KG1 (cell line): ENCODE measurements around the gene TMC2.

Source experiments
- DNase-seq: peaks from one replicate; lab custom pipeline; 2025; lab: John Stamatoyannopoulos, UW

The TMC2 gene

DNA sequence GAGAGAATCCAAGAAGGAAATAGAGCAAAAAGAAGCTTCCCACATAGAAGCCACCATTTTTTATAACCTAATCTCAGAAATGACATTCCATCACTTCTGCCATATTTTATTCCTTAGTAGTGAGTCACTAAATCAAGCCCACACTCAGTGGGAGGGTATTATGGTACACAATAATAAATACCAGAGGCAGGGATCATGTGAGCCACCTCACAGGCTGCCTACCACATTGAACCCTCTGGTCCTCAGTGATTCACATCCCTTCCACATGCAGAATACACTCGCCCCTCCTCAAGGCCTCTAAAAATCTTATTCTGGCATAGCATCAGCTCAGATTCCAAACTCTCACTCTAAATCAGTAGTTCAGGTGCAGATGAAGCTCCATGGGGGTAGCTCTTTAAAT is 49.4 kb downstream of the TMC2 start:
- DNase-seq: no peak

DNA sequence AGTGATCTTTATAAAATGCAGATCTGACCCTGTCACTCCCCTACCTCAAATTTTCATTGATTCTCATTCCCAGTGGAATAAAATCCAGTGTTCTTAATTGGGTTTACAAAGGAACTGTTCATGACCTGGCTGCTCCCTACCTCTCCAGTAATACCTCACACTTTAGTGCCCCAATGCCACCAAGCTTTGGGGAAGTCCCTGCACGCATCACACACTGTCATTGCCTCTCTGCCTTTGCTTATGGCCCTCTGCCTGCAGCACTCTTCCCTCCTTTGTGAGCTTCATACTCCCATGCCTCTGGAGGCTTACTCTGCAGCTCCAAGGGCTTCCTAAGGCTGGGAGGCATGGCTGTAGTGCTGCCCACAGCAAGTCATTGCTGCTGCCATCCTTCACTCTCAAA is 57.4 kb downstream of the TMC2 start:
- DNase-seq: no peak

DNA sequence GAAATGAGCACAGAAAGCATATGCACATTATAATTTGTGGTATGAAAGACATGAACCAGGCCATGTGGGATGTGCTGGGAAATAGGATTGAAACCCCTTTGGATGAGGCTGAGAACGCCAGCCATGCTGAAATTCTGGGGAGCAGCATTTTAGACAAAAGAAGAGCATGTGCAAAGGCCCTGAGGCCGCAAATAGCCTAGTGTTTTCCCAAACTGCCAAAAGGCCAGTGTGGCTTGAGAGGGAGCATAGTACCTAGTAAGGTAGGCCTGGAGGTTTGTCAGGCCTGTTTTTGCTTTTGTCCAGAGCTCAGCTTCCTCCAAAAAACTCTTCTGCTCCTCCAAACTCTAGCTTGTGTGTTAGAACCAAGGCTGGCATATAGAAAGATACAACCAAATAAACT is 58.7 kb downstream of the TMC2 start:
- no peak for DNase-seq

DNA sequence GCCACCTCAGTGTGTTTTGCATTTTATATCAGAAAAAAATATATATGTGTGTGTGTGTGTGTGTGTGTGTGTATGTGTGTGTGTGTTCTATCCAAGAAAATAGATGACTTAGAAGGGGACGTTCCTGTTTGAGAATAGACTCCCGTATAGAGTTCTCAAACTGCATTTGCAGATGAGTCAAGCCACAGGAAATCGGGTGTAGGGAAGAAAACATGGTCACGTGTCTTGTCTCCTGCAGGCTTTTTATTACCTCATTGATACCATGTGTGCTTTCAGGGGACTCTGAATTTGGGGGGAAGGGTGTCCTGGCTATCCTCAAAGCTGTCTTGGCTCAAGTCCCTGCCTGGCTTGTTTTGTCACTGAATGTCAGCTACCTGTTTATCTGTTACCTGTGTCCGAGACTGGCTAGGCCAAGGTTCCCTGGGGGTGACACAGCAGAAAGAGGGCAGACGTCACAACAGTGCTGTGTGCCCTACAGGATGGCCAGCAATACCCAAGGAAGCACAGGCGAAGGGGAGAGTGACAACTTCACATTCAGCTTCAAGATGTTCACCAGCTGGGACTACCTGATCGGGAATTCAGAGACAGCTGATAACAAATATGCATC is 60.4 kb downstream of the TMC2 start:
- DNase-seq: no peak

DNA sequence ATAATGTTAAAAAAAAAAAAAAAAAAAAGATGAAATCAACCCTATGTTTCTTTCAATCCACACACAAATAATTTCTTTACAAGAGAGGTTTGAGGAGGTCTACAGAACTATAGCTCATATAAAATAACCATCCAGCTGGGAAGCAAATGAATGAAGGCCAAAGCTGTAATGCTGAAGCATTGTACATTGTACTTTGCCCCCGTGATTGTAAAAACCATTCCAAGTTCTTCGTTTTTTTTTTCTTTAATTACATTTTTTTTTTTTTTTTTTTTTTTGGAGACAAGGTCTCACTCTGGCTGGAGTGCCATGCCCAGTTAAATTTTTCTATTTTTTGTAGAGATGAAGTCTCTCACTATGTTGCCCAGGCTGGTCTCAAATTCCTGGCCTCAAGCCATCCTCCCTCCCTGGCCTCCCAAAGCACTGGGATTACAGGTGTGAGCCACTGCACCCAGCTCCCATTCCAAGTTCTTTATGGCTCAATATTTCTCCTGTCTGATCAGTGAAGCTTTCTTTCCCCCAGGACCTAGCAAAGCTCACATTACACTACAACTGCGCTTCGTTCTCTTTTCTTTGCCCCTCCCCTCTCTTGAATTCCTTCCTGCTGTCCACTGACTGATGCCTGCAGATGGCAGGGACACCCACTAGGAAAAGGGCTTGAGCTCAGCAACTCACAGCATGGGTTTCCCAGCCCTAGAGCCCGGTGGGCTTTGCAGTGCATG is 63.1 kb downstream of the TMC2 start:
- DNase-seq: no peak

DNA sequence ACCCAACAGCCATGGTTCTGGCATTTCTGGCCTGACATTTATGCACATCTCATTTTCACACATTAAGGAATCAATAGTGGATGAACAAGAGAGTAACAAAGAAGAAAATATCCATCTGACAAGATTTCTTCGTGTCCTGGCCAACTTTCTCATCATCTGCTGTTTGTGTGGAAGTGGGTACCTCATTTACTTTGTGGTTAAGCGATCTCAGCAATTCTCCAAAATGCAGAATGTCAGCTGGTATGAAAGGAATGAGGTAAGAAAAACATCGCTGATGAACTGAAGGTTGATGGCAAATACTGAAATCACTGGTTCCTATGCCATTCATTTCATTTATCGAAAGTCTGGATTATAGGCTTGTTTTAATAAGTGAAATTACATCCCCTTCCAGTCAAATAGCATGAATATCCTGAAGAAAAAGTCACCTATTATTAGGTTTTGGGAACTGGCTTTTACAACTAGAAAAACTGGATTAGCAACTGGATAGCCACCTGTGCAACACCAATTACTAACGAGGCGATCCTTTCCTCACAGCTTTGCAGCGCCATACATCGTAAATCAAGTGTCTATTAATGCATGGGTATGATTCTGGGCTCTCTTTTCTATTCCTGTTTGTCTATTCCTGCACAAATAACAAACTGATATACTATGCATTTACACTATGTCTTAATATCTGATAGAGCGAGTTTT is 65.8 kb downstream of the TMC2 start:
- no peak for DNase-seq

DNA sequence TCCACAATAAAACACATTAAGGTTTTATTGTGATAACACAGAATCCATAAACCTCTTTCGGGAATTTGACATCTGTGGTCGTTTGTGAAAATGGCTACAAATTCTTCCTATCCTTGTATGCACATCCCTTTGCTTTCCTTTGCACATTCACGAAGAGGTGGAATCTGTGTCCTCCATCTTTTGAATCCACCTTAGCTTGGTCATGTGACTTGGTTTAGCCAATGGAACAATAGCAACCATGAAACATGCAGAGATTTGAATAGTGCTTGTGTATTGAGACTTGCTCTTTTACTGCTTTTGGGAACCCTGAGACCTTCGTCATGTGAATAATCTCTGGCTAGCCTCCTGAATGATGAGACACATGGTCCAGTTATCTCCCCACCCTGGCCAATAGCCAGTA is 66.4 kb downstream of the TMC2 start:
- DNase-seq: no peak

DNA sequence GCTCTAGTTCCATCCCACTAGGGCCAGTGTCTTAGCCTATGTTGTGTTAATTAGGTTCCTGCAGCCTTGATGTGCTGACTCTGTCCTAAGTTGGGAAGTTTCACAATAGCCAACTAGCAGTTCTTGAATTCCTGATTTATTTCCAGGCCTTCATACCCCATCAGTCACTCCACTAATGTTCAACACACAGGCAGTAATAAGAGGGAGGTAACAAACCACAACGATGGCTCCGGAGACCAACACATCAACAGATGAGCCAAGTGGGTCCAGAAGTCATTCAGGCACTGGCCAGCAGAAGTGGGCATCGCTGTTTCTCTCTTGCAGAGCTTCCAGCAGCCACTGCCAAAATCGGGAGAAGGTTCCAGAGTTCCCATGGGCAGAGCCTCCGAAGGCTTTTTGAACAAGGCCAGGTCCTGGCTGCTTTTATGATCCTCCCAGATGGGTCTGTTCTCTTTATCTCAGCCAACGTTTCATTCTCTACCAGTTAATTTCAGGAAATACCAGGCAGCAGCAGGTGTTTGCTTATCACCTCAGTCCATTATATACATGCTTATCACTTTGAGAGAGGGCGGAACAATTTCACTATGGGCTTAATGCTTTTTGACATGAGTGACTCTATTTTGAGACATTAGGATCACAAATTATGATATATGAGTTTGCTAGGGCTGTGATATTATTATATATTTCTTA is 67.6 kb downstream of the TMC2 start:
- no peak for DNase-seq

DNA sequence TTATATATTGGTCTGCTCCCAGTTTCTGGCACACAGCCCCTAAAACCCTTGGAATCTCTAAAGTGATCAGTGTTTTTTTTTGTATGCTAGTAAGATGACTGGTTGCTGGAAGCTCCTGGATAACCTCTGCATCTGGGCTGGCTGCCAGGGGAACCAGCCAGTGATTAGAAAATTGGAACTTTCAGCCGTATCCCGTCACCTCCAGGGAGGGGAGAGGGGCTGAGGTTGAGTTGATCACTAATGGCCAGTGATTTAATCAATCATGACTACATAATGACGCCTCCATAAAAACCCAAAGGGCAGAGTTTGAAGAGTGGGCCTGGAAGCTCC is 68.1 kb downstream of the TMC2 start:
- no peak for DNase-seq

DNA sequence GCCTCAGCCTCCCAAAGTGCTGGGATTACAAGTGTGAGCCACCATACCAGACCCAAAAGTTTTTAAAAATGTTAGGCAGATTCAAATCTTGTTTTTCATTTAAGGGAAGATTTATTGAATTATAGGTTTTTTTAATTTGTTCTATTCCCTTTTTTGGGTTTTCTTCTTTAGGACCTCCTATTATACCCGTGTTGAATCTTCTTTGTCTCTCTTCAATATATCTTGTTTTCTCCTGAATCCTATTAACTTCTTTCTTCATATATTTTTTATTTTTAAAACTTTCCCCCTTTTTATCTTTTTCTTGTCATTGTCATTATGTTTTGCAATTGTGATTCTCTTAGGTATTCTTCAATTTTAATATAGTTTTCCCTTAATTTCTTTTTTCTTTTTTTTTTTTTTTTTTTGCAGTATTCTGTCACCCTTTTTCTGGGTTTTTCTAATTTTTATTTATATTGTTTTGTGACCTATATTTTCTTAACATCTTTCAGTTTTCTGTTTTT is 70.2 kb downstream of the TMC2 start:
- DNase-seq: no peak

DNA sequence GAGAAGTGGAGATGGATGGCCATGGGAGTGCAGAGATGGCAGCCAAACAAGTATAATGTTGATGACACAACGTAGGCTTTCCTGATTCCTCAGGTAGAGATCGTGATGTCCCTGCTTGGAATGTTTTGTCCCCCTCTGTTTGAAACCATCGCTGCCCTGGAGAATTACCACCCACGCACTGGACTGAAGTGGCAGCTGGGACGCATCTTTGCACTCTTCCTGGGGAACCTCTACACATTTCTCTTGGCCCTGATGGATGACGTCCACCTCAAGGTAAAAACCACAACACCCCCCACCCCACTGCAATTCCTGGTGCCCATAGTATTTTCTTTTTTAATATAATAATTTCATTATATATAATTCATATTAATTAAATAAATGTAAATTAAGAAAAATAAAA is 74.0 kb downstream of the TMC2 start:
- no peak for DNase-seq

DNA sequence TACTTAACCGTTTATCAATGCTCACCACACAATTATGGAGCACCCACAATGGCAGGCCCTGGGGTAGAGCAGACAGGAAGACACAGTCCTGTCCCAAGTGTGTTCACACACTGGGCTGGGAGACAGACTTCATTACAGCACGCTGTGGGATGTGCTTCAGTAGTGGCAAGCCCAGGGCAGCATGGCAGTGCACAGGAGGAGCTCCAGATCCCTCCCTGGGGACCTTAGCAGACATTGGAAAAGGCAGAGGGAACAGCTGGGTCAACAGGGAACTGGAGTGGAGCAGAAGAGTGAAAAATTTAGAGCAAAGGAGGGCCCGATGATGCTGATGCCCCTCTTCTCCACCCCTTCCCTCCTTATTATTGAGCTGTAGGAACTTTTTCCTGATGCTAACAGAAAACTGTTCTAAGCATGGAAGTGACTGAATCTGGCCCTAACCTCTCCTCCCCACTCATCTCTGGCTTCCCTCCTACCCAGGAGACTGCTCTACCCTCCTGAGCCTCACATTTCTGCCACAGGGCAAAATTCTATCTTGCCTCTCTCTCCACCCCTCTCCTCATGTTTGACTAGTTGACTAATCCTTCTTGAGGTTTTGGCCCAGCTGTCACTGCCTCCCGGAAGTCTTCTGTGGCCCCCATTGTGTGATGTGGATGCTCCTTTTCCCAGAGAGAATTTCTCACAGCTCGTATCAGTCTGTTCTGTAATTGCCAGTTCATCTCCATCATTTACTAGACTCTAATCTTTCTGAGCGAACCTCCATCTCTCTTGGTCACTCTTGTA is 74.8 kb downstream of the TMC2 start:
- DNase-seq: no peak

DNA sequence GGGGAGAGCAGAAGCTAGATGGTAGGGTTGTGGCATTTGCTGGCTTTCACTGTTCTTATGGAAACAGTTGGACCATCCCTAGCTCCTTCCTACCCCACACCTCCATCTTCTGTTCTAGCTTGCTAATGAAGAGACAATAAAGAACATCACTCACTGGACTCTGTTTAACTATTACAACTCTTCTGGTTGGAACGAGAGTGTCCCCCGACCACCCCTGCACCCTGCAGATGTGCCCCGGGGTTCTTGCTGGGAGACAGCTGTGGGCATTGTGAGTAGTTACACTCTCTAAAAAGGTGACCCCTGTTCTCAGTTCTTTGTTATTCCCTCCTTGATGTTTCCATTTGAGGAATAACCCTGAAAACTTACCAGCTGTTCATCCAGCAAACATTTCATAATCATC is 75.7 kb downstream of the TMC2 start:
- DNase-seq: no peak

DNA sequence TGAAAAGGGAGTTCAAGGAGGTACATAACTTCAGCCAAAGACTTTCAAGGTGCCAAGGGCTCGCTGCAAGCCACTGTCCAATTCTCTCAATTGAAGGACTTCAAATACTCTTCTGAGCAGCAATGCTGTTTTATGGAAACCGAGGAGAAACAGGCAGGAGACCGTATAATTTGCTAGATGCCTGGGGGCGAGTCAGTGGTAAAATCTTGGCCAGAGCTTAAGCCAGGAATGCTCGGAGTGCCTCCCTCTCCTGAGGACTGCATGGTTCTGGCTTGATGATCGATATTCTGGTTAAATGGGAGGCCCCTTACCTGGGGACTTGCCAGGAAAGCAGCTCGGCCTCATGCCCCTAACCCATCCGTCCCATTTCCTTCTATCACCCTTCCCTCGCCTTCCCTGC is 80.3 kb downstream of the TMC2 start:
- no peak for DNase-seq

DNA sequence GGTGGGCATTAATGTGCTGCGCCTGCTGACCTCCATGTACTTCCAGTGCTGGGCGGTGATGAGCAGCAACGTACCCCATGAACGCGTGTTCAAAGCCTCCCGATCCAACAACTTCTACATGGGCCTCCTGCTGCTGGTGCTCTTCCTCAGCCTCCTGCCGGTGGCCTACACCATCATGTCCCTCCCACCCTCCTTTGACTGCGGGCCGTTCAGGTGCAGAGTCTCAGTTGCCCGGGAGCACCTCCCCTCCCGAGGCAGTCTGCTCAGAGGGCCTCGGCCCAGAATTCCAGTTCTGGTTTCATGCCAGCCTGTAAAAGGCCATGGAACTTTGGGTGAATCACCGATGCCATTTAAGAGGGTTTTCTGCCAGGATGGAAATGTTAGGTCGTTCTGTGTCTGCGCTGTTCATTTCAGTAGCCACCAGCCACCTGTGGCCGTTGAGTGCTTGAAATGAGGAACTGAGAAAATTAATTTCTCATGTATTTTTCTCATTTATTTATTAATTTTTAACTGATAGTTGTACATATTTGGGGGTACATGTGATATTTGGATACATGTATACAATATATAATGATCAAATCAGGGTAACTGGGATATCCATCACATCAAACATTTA is 80.8 kb downstream of the TMC2 start:
- no peak for DNase-seq

DNA sequence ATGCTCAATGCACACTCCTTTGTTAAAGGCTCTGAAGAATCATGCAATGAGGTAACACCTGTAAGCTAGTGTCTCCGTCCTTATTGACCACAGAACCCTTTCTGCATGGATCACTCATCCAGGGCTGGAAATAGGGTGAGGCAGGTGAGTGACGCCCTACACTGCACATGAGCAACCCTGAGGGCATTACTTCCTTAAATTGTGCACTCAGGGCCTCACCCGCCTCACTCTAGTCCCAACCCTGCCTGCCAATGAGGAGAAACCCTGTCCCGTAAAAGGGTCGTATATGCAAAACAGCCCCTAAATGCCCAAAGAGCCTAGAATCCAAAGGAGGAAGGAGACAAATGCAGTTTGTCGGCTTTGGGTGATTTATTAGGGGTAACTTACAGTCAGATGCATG is 82.4 kb downstream of the TMC2 start:
- no peak for DNase-seq

DNA sequence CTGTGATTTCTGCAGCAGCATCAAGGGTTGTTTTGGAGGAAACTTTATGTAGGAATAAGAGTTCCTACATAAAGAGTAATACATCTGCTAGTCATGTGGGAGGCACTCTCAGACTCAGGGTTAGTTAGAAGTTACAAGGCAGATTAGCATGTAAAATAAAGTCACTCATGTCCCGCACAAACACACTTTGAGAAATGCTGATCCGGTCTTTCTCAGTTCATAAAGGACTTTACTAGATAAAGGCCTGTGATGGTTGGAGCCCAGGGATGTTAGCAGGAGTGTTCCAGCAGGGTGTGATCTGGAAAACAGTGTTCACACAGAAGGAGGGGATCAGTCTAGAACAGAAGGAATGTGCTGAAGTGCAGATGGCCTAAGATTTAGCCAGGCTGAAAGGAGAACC is 83.0 kb downstream of the TMC2 start:
- DNase-seq: no peak

DNA sequence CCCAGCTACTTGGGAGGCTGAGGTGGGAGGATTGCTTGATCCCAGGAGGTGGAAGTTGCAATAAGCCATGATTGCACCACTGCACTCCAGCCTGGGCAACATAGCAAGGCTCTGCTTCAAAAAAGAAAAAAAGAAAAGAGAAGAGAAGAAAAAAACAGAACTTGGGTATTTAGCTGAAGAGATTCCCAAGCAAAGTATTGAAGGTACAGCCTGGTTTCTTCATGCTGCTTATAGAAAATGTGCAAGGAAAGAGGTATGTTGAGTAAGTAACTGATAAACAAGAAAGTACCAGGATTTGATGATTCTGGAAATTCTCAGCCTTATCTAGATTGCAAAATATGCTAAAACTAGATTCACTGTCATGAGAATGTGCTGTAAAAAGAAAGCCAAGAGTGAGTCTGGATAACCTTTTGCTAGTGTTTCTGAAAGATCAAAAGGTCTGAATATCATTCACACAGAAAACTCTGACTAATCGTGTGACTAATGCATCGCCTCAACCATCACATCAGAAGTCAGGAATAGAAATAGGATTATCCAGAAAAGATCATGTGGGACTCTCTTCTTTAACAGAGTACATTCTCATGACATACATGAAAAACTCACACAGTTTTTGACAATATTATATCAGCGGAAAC is 83.7 kb downstream of the TMC2 start:
- DNase-seq: no peak

DNA sequence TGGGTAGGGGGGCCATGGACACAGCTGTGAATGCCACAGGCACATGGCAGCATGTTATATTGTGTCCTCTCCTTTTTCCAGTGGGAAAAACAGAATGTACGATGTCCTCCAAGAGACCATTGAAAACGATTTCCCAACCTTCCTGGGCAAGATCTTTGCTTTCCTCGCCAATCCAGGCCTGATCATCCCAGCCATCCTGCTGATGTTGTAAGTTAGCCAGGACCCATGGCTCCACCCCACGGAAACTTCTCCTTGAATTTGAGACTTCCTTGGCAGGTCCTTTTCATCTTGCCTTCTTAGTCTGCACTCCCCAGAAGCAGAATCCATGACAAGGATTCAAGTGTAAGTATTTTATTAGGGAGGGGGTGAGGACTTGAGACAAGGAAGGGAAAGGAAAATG is 87.8 kb downstream of the TMC2 start:
- DNase-seq: no peak

DNA sequence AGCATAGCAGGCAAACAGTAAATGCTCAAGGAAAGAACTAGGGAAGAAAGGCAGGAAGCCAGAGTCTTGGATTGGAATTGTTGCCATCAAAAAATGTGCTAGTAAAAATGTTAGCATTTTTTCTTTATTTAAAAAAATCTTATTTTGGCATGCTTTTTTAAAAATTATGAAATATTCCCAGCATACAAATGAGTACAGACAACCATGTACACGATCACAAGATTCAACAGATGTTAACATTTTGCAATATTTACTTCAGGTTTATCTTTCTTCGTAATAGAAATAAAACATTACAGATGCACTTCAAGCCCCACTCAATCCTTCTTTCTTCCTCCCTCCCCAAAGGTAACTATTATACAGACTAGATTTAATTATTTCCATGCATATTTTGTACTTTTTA is 88.7 kb downstream of the TMC2 start:
- DNase-seq: no peak

DNA sequence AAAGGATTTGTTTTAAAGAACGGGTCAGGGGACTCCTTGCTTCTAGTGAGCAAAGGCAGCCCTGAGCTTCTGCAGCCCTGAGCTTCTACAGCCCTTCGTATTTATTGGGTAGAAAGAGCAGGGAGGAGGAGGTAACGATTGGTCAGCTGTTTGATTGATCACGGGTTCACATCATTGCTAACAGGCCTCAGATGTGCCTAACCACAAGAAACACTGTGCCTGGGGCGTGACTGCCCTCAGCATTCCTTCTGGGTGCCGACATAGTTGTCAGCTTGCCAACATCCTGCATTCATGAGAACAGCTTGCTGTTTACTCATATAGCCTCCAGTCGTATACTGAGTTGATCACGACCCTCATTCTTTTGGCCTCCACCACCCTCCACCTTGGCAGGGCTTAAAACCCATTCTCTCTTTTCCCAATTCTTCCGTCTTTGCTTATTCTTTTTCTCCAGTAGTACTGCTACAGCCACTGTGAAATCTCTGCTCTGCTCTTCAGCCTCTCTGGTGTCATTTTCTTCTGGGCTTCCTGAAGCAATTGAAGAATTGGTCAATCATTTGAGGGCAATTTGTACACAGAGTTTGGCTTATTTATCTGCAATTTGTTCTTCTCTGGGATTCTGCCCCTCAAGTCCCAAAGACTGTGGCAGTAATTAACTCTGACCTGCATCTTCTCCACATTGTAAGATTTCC is 90.6 kb downstream of the TMC2 start:
- no peak for DNase-seq
